Stimulated activated CD4-positive, alpha-beta T cell treated with anti-CD3 and anti-CD28 coated beads, Interleukin-1b, Interleukin-23, amount 100 ng/mL, for 1 hour (primary cell): ENCODE data around the gene C19orf47.

ENCODE experiments used
- DNase-seq, 2 donors: peaks; one replicate each; pipeline ENCODE4 v3.0.0-alpha.2; 2020; ENCODE audit warnings: low read depth in 2 of 2

Gene C19orf47, protein sequence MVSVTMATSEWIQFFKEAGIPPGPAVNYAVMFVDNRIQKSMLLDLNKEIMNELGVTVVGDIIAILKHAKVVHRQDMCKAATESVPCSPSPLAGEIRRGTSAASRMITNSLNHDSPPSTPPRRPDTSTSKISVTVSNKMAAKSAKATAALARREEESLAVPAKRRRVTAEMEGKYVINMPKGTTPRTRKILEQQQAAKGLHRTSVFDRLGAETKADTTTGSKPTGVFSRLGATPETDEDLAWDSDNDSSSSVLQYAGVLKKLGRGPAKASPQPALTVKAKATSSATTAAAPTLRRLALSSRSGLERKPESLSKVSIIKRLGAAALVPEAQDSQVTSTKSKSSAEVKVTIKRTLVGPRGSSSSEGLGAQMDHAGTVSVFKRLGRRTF

DNA sequence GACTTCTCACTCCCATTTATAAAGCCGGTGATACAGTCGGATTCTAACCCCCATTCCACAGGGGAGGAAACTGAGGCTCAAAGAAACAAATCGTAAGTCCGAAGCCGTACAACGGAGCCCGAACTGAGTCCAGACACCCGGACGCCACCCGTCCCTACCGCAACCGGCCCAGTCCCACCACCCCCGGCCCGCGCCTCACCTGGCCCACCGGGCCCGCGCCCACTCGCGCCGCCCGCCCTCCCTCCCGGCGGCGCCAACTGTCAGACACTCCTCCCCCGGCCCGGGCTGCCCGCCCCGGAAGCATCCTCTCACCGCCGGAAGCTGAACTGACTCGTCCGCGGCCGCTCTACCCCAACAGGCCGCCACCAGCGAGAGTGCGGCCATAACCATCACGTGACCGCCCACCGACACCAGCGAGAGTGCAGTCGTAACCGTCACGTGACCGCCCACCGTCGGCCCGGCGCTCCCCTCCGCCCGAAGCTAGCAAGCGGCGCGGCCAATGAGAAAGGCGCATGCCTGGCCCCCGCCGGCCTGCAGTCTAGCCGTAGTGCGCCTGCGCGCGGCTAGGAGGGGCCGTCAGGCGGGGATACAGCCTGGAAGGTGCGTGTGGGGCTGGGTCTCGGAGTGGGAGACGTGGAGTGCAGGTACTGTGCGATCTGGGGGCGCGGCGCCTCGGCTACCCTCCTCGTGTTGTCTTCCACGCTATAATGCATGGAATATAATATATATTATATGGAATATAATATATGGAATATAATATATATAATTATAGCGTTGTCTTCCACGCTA is at the start of gene C19orf47, which contains the start of gene PLD3:
Gene C19orf47, minus strand, starts transcription at position 273 of the 789 bp plus-strand sequence. CDS start 6,540 bp downstream, outside the sequence.
Gene PLD3, plus strand, starts transcription at position 571 of the 789 bp plus-strand sequence. CDS start 17,789 bp downstream, outside the sequence.
- DNase-seq, result peak; percentile 90 to 98

DNA sequence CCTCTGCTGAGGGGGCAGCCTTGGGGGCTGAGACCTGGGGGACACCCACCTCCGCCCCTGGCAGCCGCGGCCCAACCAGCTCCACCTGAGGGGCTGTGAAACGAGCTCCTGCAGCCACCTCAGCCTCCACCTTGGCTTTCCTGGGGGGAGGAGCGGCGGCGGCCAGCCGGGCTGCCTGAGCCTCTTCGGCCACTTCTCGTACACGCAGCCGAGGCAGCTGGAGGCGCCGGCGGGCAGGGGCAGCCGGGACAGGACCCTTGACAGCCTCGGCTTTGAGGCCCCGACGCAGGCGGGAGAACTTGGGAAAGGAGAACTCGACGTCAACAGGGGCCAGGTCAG is 49.3 kb upstream of the C19orf47 start:
- DNase-seq, result no peak

DNA sequence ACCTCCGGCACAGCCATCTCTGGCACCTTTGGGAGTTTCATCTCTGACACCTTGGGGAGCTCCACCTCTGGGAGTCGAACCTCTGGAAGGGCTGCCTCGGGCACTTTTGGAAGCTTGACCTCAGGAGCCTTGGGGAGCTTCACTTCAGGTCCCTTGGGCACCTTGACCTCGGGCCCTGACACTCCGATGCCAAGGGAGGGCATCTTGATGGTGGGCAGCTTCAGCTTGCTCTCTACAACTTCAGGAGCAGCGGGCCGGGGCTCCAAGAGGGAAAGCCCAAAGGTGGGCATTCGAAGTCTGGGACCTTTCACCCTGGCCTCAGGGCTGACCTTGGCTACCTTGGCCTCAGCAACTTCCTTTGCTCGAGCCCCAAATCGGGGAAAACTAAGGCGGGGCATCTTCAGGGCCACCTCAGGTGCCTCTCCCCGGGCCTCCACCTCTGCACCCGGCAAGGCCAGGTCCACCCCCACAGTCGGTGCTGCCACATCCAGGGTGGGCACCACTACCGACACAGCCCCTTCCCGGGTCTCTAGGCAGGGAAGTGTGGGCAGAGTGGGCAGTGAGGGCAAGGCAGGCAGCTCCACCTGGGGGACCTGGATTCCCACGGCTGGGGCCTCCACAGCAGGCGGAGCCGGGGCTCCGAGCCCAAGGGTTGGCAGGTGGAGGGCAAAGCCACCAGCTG is 48.8 kb upstream of the C19orf47 start:
- no peak for DNase-seq

DNA sequence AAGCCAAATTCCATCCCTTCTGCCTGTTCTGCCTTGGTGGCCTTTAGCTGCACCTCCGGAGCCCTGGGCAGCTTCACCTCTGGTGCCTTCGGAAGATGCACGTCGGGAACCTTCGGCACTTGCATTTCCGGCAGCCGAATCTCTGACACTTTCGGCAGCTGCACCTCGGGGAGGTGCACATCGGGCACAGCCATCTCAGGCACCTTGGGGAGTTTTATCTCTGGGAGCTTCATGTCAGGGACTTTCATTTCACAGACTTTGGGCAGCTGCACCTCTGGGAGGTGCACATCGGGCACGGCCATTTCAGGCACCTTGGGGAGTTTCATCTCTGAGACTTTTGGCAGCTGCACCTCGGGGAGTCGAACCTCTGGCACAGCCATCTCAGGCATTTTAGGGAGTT is 47.8 kb upstream of the C19orf47 start:
- no peak for DNase-seq

DNA sequence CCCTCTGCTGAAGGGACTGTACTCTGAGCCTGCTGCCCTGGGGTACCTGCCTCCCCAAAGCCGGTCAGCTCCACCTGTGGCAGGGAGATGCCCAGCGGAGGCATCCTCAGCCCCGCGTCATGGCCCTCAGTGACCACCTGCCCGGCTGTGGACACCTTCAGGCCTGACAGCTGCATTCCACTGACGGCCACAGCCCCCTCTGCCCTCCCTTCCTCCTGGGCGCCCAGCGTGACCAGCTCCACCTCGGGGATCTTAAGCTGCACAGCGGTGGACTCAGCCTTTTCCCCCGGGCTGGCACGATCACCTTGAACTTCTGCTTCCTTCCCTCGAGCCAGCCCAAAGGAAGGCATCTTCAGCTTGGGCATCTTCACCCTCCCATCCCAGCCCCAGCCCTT is 46.6 kb upstream of the C19orf47 start:
- no peak for DNase-seq

DNA sequence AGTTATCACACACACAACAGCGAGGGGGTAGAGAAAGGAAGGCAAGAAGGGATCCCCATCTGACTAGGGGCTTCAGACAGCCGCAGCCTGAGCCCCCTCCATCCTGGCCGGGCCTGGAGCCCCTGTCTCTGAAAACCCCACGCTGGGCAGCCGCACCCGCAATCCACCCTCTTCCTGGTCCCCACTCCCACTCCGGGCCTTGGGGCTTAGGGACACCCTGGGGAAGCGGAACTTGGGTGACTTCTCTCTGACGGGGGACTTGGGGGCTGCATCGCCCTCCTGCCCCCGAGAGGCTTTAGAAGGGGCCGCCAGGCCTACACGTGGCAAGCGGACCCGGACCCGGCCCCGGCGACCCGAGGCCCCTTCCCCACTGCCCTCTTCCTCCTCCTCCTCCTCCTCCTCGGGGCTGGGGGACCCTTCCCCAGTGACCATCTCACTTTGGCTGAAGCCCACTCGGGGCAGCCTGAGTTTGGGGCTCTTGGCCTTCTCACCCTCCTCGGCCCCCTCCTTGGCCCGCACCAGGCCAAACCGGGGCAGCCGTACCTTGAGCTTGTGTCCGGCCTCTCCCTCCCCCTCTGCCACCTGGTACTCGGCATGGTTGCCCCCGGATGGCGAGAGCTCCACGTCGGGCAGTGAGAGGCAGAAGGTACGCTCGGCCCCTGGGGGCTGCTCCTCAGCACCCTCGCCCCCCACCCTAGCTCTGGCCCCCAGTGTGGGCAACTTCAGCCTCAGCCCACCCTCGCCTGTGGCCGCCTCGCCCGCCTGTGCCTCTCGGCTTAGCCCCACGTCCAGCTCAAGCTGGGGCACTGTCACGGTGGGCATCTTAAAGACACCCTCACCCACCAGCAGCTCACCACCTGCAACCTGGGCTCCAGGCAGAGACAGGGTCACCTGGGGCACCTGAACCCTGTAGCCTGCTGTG is 46.0 kb upstream of the C19orf47 start:
- no peak for DNase-seq

DNA sequence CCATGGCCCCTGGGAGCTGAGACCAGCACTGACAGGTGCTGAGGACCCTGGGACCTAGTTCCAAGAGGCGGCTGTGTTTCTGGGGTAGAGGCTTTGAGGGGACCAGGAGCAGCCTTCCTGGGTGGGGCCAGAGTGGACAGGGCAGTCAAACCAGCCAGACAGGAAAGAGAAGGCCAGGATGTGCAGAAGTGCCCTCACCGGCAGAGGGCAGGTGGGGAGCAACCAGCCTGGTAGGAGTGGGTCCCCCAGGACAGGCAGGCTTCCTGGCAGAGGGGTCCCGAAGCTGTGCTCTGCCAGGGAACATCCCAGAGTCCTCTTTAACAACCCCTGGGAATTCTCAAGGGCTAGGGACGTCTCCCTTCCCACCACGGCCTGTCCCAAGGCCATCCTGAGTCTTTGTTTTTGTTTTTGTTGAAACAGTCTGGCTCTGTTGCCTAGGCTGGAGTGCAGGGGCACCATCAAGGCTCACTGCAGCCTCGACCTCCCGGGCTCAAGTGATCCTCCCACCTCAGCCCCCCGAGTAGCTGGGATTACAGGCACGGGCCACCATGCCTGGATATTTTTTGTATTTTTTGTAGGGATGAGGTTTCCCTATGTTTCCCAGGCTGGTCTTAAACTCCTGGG is 44.8 kb upstream of the C19orf47 start:
- DNase-seq, result no peak

DNA sequence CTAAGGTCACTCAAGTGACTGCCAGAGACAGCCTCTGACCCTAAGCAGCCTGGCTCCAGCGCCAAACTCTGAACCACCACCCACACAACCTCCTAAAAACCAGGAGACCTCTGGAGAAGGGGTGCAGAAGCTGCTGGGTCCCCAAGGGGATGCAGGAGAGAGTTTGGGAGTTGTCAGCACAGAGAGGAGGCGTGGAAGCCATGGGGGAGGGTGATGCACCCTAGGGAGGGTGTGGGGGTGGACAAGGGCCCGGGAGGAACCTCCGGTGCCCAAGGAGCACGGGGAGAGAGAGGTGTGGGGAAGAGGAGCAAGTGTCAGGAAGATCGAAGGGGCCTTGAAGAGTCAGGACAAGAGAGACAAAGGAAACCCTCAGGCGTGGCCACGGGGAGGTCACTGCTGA is 43.9 kb upstream of the C19orf47 start:
- DNase-seq, result no peak

DNA sequence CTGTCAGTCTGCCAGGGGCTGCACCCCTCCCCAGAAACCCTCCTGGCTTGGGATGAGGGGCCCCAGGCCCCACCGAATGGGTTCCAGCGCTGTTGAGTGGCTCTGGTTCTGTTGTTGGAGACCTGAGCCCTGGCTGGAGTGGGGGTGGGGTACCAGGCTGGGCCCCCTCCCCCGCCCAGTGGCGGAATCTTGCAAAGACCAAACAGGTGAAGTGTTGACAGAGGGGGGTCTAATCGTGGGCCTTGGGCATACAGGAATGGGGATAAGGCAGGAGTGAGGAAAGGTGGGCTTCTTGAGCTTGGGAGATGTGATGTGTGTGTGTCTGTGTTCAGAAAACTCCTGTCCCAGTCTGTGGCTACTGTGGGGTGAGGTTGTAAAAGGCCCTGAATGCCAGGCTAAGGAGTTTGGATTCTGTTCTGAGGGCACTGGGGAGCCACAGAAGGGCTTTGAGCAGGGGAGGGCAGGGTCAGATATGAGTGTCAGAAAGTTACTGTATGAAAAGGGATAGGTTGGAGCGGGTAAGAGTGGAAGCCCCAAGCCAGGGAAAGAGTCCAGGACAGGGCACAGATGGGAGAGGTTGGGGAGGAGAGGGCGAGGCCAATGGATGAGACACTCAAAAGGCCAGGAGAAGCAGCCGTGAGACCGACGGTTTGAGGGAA is 42.0 kb upstream of the C19orf47 start, which contains the start of gene HIPK4:
Gene HIPK4, minus strand, starts transcription at position 98 of the 659 bp plus-strand sequence. CDS start 279 bp downstream, outside the sequence.
- no peak for DNase-seq

DNA sequence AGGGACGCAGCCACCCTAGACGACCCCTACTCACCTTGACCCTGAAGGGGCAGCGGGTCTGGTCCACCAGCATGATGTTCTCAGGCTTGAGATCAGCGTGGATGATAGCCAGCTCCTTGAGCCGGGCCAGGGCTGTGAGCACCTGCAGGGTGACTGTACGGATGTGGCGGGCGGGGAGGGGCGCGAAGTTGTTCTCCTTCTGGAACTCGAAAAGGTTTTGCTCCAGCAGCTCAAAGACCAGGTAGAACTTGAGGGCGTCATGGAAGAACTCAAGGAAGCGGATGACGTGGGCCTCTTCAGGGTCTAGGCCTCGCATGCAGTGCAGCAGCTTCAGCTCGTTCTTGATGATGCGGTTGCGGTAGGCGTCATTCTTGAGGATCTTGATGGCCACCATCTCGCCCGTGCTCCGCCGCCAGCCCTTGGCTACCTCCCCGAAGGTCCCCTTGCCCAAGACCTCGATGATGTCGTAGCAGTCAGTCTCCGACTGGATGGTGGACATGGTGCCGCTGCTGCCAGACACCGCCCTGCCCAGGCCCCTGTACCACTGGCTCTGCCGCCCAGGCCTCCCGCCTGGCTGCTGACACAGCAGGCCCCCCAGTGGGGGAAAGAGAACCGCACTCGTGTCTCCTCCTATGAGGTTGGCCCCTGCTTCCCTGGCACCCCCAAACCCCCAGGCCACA is 41.3 kb upstream of the C19orf47 start:
- DNase-seq, result no peak

DNA sequence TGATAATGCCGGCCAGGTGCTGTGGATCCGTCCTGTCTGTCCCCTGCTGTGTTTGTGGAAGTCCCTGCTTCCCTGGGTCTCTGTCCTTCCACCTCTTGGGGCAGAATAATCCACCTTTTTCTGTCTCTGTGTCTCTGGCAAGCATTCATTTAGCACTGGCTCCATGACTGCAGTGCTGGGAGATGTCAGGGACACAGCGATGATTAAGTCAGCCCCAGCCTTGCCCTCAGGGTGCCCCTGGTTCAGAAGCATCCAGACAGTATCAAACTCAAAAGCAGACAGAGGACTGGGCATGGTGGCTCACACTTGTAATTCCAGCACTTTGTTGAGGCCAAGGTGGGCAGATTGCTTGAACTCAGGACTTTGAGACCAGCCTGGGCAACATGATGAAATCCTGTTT is 40.3 kb upstream of the C19orf47 start:
- no peak for DNase-seq

DNA sequence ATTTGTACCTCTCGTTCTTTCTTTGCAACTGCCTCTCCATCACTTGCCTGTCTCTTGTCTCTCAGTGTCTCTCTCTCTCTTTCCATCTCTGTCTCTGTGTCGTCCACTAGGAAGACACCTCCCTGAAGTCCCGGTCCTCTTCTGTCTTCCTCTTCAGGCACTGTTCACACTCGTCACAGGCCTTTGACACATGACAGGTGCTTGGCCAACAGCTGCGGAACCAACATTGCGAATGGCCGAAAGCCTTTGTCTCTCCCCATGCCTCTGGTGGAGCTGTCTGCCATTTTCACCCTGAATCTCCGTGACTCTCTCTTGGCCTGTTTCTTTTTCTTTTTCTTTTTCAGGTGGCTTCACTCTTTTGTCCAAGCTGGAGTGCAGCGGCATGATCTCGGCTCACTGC is 39.0 kb upstream of the C19orf47 start:
- DNase-seq, result no peak

DNA sequence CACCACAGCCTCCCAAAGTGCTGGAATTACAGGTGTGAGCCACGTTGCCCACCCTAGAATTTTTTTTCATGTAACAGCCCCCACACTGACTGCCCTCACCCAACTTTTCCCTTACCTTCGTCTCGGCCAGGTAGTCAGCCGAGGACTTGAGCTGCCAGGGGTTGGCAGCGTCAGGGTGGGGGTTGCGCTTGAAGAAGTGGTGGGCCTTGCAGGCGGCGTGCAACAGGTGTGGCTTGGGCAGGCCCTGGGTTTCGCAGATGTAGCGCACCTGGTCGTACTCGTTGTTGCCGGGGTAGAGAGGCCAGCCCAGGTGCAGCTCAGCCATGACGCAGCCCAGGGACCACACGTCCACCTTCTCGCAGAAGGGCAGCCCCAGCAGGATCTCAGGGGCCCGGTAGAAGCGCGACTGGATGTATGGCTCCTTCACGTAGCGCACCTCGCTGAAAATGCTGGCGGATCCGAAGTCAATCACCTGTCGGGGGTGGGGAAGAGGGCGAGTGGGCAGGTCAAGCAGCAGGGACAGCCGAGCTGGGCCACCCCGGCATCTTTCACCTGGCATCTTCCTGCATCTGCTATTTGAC is 35.6 kb upstream of the C19orf47 start:
- no peak for DNase-seq

DNA sequence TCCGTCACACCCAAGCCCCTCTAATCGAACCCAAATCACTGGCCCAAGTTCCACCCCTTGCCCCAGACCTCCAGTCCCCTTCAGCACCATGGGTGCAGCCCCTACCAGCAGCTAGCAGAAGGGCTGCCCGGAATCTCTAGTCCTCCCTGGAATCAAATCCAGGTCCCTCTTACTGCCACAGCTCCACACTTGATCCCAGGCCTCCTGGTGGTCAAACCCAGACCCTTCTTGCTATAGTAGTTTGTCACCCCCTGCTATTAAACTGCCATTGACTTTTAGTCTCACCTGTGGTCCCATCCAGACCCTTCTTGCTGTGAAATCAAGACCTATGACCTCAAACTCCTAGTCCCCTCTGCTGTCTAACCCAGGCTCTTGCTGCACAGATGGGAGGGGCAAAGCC is 33.1 kb upstream of the C19orf47 start:
- no peak for DNase-seq

DNA sequence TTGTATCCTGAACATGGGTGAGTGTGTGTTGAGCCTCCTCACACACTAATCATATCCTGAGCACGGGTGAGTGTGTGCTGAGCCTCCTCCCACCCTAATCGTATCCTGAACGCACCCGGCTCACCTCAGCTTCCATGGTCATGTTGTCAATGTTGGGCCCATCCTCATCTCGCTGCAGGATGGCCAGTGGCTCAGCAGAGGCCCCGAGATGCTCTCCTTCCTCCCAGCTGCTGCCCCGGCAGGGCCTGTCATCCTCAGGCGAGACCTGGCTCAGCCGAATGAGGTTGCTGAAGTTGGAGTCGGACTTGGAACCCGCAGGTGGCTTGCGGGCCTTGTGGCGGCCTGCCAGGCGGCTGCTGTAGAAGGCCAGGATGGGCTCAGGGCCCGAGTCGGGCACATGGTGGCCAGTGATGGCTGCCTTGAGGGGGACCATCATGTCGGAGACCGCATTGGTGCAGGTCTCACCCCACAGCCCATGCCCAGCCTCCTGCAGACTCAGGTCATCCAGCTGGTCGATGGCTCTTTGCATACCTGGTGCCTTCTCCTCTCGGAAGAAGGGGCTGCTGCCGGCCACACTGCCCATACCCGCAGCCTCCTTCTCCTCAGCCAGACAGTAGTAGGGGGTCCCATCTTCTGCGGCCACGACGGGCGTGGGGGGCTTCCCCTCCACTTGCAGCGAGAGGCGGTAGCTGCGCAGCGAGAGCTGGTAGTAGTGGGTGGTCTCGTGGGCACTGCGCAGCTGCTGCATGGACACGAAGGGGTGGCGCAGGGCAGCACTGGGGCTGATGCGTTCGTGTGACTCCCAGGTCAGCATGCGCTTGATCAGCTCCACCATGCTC is 32.2 kb upstream of the C19orf47 start:
- DNase-seq, result no peak

DNA sequence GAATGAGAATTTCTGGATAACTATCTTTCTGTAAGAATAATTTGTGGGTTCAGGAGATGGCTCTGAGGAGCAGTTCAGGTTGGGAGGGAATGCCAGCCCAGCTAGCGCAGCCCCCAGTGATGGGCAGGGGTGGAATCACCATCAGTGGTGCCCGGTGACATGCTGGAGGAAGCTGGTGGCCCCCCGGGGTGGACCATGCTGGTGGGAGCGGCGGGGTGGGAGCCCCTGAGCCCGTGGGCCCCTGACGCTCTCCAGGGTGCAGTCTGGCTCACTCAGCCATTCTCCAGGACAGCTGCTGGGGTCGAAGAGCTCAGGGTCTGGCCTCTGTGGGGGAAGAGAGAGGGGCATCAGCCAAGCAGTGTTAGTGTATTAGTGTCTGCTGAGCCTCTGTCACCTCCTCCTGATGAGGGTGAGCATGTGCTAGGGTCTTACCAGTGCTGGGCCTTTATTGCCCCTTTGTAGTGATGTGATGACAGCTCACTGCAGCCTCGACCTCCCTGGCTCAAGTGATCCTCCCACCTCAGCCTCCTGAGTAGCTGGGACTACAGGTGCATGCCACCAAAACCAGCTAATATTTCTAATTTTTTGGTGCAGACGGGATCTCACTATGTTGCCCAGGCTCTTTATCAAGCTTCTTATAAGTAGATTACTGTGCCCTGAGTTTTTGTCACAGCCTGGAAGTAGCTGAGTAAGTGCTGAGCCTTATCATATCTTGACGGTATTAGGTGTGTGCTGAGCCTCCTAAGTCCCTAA is 31.4 kb upstream of the C19orf47 start:
- DNase-seq, result no peak

DNA sequence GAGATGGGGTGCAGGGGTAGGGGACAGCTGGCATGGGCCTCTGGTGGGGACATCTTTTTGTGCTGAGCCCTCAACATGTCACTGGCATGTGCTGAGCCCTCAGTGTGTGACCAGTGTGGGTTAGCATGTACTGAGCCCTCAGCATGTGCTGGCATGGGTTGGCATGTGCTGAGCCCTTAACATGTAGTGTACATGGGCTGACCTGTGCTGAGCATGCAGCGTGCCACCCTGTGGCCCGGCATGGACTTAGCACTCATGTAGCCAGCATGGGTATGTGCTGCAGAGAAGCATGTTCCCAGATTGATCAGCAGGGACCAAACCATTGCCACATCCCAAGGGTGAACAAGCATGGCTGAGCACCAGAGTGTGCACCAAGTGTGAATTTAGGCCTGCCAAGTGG is 30.3 kb upstream of the C19orf47 start:
- no peak for DNase-seq
